Hematopoietic multipotent progenitor cell (in vitro differentiated cells): ENCODE results near the gene THAP5. TPM values are rescaled to one million over a fixed set of nuclear protein-coding genes. Genes with fewer than 3 reads are reported as not detected.

Experiments used
- DNase-seq, 3 donors: peaks; one replicate each; pipeline ENCODE4 v3.0.0-alpha.2; 2011 to 2015; ENCODE audit warnings: low read depth in 2 of 3, low spot score in 2 of 3
- total RNA-seq: library from RNA; depleted of rRNA; stranded (reverse); fragments of >200 nt; gene quantifications from one replicate; pipeline ENCODE4 v1.2.3, GENCODE V29; 2012

The THAP5 gene
- total RNA-seq, 1 donor = 8.3 TPM

DNA sequence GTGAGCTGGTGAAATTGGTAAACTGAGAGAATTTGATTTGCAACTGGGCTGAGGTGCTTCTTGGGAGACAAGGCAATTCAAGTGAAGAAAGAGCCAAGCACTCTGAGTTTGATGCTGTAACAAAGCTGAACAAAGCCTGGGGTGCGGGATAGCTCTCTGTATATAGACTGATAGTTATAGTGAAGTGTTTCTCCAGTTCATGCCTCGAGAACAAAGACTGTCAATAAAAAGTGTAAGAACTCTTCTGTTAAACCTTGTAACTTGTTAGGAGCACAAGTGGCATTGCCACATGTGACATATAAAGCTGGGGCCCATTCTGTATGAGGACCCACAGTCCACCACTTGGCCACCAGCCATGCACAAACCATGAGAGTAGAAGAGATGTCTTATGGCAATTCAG, 32.3 kb downstream of the THAP5 start:
- no peak for DNase-seq

DNA sequence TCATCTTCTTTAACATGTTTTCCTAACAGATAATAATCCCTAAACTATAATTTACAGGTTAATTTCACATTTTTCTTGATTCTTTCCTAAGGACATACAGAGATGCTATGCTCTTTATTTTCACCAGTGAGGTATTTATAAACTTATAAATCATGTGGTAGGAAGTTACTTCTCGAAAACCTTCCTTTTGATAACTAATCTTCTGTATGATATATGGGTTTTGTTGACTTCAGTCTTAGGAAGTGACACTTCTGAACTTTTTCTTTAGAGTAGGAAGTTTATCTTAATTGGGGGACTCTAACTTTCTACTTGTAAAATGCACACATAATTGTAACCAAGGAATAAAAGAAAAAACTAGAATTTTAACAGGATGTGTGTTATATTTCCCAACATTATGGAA, 33.8 kb downstream of the THAP5 start:
- DNase-seq = no peak

DNA sequence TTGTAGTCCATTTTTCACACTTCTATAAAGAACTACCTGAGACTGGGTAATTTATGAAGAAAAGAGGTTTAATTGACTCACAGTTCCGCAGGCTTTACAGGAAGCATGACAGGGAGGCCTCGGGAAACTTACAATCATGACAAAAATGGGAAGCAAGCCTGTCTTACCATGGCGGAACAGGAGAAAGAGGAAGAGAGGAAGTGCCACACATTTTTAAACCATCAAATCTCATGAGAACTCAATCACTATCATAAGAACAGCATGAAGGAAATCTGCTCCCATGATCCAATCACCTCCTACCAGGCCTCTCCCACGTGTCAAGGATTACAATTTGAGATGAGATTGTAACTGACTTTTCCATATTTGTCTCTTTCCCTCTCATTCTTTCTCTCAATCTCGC, 34.2 kb downstream of the THAP5 start:
- DNase-seq = no peak

DNA sequence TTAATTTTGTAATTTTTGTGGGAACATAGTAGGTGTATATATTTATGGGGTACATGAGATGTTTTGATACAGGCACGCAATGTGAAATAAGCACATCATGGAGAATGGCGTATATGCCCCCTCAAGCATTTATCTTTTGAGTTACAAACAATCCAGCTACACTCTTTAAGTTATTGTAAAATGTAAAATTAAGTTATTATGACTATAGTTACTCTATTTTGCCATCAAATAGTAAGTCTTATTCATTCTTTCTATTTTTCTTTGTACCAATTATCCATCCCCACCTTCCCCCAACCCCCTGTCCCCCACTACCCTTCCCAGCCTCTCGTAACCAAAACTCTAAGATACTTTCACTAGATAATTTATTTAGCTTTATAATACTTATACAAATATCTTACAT, 35.8 kb downstream of the THAP5 start:
- no peak for DNase-seq

DNA sequence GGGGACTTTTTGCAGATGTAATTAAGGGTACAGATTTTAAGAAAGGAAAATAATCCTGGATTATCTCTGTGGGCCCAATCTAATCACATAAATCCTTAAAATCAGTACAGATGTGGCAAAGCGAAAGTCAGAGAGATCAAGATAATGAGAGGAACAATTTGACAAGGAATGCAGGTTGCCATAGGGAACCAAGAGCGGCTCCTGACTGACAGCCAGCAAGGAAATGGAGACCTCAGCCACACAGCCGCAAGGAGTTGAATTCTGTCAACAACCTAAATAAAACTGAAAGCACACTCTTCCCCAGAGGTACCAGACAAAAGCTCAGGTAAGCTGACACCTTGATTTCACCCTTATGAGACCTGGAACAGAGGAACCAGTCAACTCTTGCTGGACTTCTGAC, 40.2 kb downstream of the THAP5 start:
- DNase-seq = no peak

DNA sequence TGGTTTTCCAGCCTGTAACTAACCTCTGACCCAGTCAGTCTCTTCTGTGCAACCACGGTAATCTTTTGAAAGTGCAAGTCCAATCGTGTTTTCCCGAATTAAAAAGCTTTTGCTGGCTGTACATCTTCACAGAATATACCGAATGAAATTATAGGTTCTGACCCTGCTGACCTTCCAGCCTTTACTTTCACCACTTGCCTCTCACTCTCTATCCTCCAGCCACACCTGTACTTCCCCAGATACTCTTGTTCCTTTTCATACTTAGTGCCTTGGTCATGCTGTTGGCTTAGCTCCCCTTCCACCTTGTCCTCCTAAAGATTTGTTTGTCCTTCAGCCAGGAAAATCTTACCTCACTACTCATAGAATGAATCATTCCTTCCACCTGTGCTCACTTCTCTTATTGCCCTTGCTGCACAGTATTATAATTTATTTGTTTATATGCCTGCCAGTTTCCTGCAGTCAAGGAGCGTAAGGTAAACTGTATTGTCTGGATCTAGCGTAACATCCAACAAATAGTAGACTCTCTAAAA, 41.3 kb downstream of the THAP5 start:
- no peak for DNase-seq

DNA sequence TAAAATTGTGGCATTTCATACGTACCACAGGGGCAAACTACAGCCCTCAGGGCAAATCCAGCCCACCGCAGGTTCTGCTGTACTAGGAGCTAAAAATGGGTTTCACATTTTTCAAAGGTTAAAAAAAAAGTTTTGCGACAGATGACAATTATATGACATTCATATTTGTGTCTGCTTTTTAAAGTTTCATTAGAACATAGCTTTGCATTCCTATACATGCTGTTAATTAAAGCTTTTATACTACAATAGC, 42.8 kb downstream of the THAP5 start:
- no peak for DNase-seq

DNA sequence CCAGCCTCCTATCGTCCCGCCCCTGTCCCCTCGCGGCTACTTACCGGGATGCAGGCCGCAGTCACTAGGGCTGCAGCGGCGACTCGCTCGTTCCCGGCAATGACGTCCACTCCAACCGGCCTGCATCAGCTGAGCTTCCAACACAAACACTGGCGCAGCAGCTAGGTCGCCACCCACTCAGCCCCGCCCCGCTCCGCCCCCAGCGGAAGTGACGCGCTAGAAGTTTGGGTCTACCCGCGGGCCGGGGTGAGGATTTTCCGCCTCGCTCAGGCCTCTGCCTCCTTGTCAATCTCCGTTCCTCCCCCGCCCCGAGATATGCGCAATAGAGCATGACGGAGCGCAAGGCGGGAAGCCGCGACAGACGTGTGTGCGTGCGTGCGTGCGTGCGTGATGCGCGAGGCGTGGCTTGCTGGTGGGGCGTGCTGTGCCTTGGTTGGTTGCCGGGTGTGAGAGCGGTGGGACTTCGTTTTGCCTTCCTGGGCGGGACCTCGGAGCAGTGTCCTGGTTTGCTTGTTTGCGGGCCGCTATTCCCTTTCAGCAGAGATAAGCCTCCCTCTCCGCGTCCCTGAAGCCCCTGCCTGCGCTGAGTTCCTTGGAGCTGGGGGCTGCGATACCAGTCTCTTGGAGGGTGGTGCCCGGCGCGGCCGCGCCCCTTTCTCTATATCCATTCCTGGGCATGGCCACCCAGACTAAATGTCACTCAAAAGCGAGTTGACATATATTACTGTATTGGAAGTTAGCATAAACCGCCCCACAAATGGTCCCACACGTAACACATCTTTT, 43.3 kb downstream of the THAP5 start, which contains the start of gene PNPLA8:
PNPLA8 (minus strand) TSS at position 151 of the 783 bp plus-strand sequence. CDS start 10,644 bp downstream, outside the sequence.
- peak; percentile 98 to 100 (median 100) for DNase-seq

DNA sequence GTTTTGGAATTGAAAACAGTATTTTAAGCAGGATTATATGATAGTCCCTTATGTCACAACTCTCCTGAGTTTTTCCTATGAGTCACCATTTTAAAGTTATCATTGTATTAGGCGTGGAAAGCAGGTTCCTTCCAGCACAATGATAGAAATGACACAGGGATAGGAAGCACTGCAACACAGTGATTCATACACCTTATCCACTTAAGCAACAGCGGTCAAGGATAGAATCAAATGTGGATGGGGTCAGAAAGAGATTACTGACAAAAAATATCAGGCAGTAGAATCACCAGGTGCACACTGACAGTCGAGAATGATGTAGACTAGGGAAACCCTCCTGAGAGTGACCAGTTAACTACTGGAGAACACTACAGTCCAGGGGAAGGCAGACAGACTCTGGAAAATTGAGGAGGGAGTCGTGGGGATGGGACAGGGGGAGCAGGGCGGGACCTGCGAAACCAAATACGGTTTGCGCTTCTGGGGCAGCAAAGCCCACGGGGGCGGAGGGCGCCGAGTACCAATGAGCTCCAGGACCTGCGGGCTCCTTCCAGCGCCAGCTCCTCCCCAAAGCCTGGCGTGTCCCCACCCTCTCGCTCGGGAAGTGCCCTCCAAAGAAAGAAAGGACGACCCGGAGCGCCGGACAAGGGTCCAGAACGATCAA, 44.0 kb downstream of the THAP5 start:
- peak in 2 of 3 donors; percentile 15 to 30 for DNase-seq

DNA sequence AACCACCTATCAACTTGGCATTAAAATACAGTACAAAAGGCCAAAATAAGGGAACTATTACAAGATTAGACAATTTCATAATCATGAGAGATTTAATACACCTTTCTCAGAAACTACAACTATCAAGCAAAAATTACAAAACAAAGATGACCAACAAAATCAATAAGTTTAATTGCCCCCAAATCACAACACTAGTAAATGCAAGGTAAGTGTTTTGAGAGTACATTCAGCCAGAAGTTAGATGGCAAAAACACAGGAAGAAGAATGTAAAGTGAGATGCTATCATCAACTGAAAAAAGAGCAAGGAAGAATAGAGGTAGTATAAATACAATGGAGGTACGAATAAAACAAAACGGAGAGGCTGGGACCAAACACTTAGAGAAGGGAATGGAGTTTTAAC, 46.7 kb downstream of the THAP5 start:
- no peak for DNase-seq

DNA sequence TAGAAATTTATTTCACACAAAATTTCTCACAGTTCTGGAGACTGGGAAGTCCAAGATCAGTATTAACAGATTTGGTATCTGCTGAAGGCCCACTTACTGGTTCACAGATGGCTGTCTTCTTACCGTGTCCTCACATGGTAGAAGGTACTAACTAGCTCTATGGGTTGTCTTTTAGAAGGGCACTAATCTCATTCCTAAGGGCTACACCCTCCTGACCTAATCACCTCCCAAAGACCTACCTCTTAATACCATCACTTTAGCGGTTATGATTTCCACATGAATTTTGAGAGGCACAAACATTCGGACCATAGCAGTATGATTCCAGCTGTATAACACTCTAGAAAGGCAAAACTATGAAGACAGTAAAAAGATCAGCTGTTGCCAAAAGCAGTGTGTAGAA, 51.6 kb downstream of the THAP5 start:
- DNase-seq = no peak

DNA sequence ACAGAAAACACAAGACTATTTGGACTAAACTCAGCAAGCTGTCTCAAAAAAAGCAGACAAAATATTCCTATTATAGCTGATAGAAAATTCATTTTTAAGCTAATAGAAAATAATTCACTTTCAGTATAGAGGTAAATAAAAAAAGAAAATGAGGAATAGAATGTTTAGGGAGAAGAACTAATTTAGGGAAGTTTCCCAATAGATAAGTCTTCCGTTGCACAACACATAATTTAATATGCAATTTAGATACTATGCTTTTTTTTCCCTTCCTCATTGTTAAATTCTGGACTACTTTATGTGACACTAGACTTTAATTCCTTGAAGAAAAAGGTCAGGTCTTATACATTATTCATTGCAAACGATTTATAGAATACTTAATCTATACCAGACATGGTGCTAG, 53.9 kb downstream of the THAP5 start:
- no peak for DNase-seq

DNA sequence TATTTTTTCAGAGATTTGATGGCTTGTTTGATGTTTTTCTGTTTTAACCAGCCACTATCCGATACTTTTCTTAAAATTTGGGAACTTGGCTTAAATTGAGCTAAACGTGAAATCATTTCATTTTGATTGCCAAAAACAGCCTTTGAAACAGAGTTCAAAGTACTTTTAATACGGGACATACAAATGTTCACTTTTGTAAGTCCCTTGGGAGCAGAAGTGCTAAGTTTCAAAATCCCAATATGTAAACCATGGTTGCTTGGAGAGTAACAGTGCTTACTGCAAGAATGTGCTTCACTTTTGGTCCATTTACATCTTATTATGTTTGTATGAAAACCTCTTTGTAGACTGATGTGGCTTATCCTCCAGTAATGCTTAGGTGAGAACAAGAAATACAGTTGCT, 54.5 kb downstream of the THAP5 start:
- no peak for DNase-seq

Other genes with a start within 250 kb of the THAP5 start
- gene NRCAM, start 113.3 kb downstream of the THAP5 start, total RNA-seq = under 0.01 TPM
- 9.7 TPM for gene PNPLA8, start 43.6 kb downstream of the THAP5 start, total RNA-seq
- 22.6 TPM for gene DNAJB9, start 168 bp upstream of the THAP5 start, total RNA-seq